Ovary (tissue), 9 donors: ENCODE data around the gene MKI67. TPM values are rescaled to one million over a fixed set of nuclear protein-coding genes. Genes with fewer than 3 reads are reported as not detected.

ENCODE experiments used
- DNase-seq, 5 donors: peaks; one replicate each; pipeline ENCODE4 v3.0.0-alpha.2; 2019 to 2020
- H3K27ac ChIP-seq, 2 donors: fragments of 200-600 bp; one replicate each; pipeline versions ENCODE4 v1.5.1 to v1.8.0; 2019 to 2022
- H3K27me3 ChIP-seq: fragments of 200-600 bp; one replicate; pipeline ENCODE4 v1.8.0; 2022
- H3K36me3 ChIP-seq: fragments of 200-600 bp; sonication (generic); one replicate; pipeline ENCODE4 v1.5.1; 2019
- H3K4me1 ChIP-seq: one replicate; pipeline ENCODE4 v1.8.1; 2013; ENCODE audit warnings: mild to moderate bottlenecking, moderate library complexity; ENCODE audit not compliant: insufficient read depth
- H3K4me3 ChIP-seq: fragments of 200-600 bp; sonication (generic); one replicate; pipeline ENCODE4 v1.5.1; 2017
- H3K9me3 ChIP-seq, 2 donors: fragments of 200-600 bp in 1 of 2; sonication (generic) in 1 of 2; one replicate each; pipeline versions ENCODE4 v1.5.1 to v1.8.1; 2013 to 2019; ENCODE audit warnings: mild to moderate bottlenecking in 1 of 2, moderate library complexity in 1 of 2
- EP300 ChIP-seq: sonication (generic); formaldehyde crosslinking; IDR thresholded peaks from one replicate; pipeline ENCODE4 v1.6.1; 2017; ENCODE audit warnings: antibody characterized with exemption
- POLR2A ChIP-seq: fragments of 450-650 bp; IDR thresholded peaks from one replicate; pipeline ENCODE4 v1.6.1; 2017; ENCODE audit warnings: antibody characterized with exemption, mild to moderate bottlenecking, moderate library complexity
- WGBS, 3 donors: extraction: QIAGEN DNeasy Blood & Tissue Kit in 1 of 3; methylation state at CpG; one replicate each; pipeline versions ENCODE4 v1.1.5 to v1.1.7; 2013 to 2017; 5-methylcytosine and 5-hydroxymethylcytosine counted together
- intact Hi-C, 4 donors: fragments of 100-400 bp; cut with DNase I; formaldehyde crosslinking; loops; one replicate each; pipeline versions ENCODE4 v1.11.0 to v1.15.1; 2022 to 2023
- polyA plus RNA-seq, 2 donors: library from polyadenylated mRNA; stranded (reverse); fragments of 200-250 nt in 1 of 2; fragments of 350-450 nt in 1 of 2; fragmentation: Illumina TruSeq in 1 of 2; extraction: RNeasy Lipid Tissue Mini Kit (QIAGEN cat#74804) in 1 of 2; gene quantifications; one replicate each; pipeline ENCODE4 v1.2.3, GENCODE V29; 2013 to 2014
- total RNA-seq, 7 donors: library from RNA; depleted of rRNA in 2 of 7; stranded (reverse); fragments of >200 nt in 2 of 7; fragmentation: NEBNext Ultra II Directional in 3 of 7; extraction: Animal tissue kit (Norgen Biotek cat#: 25700) in 3 of 7; gene quantifications; one replicate each; pipeline versions ENCODE4 v1.1.0 to v1.2.4, GENCODE V29; 2016 to 2023
- TF ChIP-seq, protein P1 (sequence below), 3 donors: fragments of 450-650 bp in 2 of 3; fragments of 200-600 bp in 1 of 3; IDR thresholded peaks; one replicate each; pipeline versions ENCODE4 v1.5.1 to v1.8.0; 2016 to 2022; ENCODE audit warnings: antibody characterized with exemption in 3 of 3, mild to moderate bottlenecking in 1 of 3
- donor health status: DM: no; HTN: no; CAD: no; lungs with moderate emphysema.
- donor health status: DM: no; HTN: no; CAD: no.
- donor health status: Bipolar disorder and iron deficiency.
- donor health status: DM: yes; HTN: yes; CAD: no.
- donor health status: DM: no; HTN: no; CAD: no.
- donor health status: DM: yes; HTN: yes; CAD: no.

The MKI67 gene
- total and polyA plus RNA-seq, 9 donors = 0.10 to 3.6 (median 0.71) TPM; not detected in 1

- intact Hi-C loops = no loop called here
- no peak overlapping the region for H3K4me3 ChIP-seq
- WGBS, 3 donors = 76 to 80% (median 79%) methylated on average over 6 of the region's 6 CpGs
- TF ChIP-seq EP300 (no peak), POLR2A (no peak)
- TF ChIP-seq, protein P1, sequence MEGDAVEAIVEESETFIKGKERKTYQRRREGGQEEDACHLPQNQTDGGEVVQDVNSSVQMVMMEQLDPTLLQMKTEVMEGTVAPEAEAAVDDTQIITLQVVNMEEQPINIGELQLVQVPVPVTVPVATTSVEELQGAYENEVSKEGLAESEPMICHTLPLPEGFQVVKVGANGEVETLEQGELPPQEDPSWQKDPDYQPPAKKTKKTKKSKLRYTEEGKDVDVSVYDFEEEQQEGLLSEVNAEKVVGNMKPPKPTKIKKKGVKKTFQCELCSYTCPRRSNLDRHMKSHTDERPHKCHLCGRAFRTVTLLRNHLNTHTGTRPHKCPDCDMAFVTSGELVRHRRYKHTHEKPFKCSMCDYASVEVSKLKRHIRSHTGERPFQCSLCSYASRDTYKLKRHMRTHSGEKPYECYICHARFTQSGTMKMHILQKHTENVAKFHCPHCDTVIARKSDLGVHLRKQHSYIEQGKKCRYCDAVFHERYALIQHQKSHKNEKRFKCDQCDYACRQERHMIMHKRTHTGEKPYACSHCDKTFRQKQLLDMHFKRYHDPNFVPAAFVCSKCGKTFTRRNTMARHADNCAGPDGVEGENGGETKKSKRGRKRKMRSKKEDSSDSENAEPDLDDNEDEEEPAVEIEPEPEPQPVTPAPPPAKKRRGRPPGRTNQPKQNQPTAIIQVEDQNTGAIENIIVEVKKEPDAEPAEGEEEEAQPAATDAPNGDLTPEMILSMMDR (IDR thresholded peaks at IDR 0.05) = no peak
- no peaks in the 10 kb centered on the region for H3K4me1 ChIP-seq
- H3K36me3 ChIP-seq = no peaks in the 10 kb centered on the region
- H3K27me3 ChIP-seq = no peaks in the 10 kb centered on the region
- no peak for DNase-seq
- no peaks in the 10 kb centered on the region for H3K9me3 ChIP-seq
- no peak overlapping the region for H3K27ac ChIP-seq
Measured at GRCh38 chr10:128165536-128165935, 39.3 kb upstream of the MKI67 start.

GRCh38 chr10:128163701-128164100 lies 37.5 kb upstream of the MKI67 start:
- H3K36me3 ChIP-seq = no peaks in the 10 kb centered on the region
- no peaks in the 10 kb centered on the region for H3K9me3 ChIP-seq
- intact Hi-C loops = no loop called here
- TF ChIP-seq, protein P1 (IDR thresholded peaks at IDR 0.05) = no peak
- TF ChIP-seq POLR2A (no peak), EP300 (no peak)
- H3K4me1 ChIP-seq = no peaks in the 10 kb centered on the region
- DNase-seq = no peak
- WGBS, 3 donors = 80 to 89% (median 85%) methylated on average over 5 of the region's 5 CpGs
- no peaks in the 10 kb centered on the region for H3K27me3 ChIP-seq
- H3K27ac ChIP-seq = no peak overlapping the region
- no peak overlapping the region for H3K4me3 ChIP-seq

GRCh38 chr10:128161031-128161430 lies 34.8 kb upstream of the MKI67 start:
- intact Hi-C loops = no loop called here
- no peak for DNase-seq
- H3K36me3 ChIP-seq = no peaks in the 10 kb centered on the region
- no peaks in the 10 kb centered on the region for H3K9me3 ChIP-seq
- no peak overlapping the region for H3K27ac ChIP-seq
- TF ChIP-seq, protein P1 (IDR thresholded peaks at IDR 0.05) = no peak
- TF ChIP-seq POLR2A = no peak
- WGBS, 3 donors = 84 to 86% (median 85%) methylated on average over 7 of the region's 7 CpGs
- no peaks in the 10 kb centered on the region for H3K4me1 ChIP-seq
- no peak overlapping the region for H3K4me3 ChIP-seq
- no peaks in the 10 kb centered on the region for H3K27me3 ChIP-seq

DNA sequence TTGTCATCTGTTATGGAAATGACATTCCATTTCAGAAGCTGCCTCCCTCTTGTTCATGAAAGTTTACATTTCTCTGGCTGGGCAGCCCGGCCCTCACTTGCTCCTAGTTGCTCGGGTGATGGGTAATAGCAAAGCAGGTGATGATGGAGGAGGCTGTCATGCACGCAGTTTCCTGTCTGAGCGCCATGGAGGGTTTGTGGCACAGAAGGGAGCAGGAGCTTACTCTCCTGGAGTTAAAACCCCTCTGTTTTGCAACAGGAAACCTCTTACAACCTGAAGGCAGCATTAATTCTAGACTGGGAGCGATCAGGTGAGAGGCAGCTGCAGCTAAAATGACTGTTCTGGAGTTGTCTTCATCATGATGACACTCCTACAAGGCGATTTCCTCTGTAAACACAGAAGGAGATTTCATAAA lies 34.1 kb upstream of the MKI67 start:
- intact Hi-C loops = no loop called here
- TF ChIP-seq, protein P1 (IDR thresholded peaks at IDR 0.05) = no peak
- TF ChIP-seq POLR2A = no peak
- no peak for TF ChIP-seq EP300
- Histone ChIP-seq H3K27ac (no peak overlapping the region), H3K4me1 (no peaks in the 10 kb centered on the region), H3K27me3 (no peaks in the 10 kb centered on the region), H3K9me3 (no peaks in the 10 kb centered on the region), H3K36me3 (no peaks in the 10 kb centered on the region), H3K4me3 (no peak overlapping the region)
- 35 to 50% (median 37%) methylated on average over 6 of the region's 6 CpGs for WGBS, 3 donors
- no peak for DNase-seq
